GM21528 (cell line): ENCODE data around the gene MOSMO.
"Not testable (repeated sequence)": the region's sequence is repeated elsewhere in the genome, so short reads cannot be mapped to it uniquely, and the experiment has no call there.

Experiments used
- ATAC-seq: cut with Tn5 transposase; IDR thresholded peaks from one replicate; pipeline ENCODE4 v1.9.1; 2021; ENCODE audit warnings: mild to moderate bottlenecking, moderate library complexity; ENCODE audit not compliant: unreplicated experiment, low FRiP score

MOSMO gene

DNA sequence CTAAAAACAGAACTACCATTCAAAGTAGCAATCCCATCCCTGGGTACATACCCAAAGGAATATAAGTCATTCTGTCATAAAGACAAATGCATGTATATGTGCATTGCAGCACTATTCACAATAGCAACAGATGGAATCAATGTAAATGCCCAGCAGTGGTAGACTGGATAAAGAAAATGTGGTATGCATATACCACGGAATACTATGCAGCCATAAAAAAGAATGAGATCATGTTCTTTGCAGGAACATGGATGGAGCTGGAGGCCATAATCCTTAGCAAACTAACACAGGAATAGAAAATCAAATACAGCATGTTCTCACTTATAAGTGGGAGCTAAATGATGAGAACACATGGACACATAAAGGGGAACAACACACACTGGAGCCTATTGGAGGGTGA is 120.6 kb downstream of the MOSMO start:
- not testable (repeated sequence) for ATAC-seq

DNA sequence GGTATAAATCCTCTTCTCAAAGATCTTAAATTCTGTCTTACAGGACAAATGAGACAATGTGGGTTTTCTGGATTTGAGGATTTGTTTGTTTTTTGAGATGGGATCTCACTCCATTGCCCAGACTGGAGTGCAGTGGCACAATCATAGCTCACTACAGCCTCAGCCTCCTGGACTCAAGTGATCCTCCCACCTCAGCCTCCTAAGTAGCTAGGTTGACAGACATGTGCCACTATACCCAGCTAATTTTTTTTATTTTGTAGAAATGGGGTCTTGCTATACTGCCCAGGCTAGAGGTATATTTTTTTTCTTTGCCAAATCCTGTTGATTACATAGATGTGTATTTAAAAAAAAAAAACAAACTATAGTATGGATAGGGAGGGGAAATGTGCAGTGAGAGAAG is 122.6 kb downstream of the MOSMO start:
- ATAC-seq: no peak

DNA sequence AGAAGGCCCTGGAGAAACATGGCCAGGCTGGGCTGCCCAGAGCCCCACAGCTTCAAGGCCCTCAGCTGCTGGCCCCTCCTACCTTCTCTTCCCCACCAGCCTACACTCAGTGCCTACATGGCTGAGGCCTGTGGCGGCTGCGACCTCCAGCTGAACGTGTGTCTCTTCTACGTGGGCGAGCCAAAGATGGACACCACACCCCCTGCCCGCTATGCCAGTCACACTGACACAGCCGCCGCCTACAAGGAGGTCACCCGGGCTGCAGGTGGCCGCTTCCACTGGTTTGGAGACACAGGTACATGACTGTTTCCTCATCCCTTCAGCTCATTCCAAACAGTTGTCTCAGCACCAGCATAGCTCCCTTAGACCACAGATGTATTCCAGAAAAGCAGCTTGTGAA is 124.9 kb downstream of the MOSMO start:
- ATAC-seq: no peak
